G401.6 (cell line): Measurements from ENCODE around the gene BFSP2.
A peak's percentile ranks its signal among the peaks of the same experiment; 100 is the strongest.

ENCODE experiments used
- FAIRE-seq: peaks from 2 replicates; lab custom pipeline; 2012; peaks lifted over from hg19 to GRCh38; lab: Jason Lieb, UNC

The BFSP2 gene

GRCh38 chr3:133419151-133419909 lies 19.5 kb downstream of the BFSP2 start:
- FAIRE-seq: no peak

DNA sequence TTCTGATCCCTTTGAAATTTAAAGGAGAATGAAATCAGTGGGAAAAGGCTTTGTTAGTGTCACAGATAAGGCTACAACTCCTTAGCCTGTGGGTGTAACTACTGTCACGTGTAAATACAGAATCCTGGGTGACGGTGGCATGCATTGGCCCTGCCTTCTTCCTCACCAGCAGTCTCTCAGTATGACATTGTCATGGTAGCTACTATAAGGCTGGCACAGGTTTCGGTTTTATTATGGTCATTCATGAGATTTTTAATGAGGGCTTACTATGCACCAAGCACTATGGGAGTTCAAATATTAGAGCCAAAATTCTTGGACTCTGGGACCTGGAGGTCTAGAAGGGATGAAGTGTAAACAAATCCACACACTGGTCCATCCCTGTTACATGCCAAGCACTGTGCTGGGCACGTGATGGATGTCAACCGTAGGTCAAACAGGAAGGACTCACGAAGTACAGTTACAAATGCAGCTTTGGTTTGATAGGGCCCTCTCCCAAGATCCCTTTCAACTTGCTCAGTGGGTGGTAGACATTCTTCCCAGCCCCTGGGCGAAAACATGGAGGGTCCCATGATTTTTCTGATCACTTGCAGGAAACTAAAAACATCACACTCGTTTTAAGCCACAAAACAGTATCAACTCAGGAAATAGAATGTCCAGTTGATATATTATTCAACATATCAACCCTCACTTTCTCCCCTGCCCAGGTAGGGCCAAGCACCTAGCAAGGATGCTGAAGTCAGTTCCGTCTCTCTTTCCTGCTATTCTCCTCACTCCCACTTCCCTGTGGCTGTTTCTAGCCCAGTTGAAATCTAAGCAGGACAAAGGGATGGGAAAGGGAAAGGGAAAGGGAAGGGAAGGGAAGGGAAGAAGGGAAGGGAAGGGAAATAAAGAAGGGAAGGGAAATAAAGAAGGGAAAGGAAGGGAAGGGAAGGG lies 25.3 kb downstream of the BFSP2 start:
- FAIRE-seq: no peak

GRCh38 chr3:133425898-133426297 lies 26.0 kb downstream of the BFSP2 start:
- FAIRE-seq: no peak

GRCh38 chr3:133426721-133427120 lies 26.9 kb downstream of the BFSP2 start:
- no peak for FAIRE-seq

- no peak for FAIRE-seq
These were observed 28.7 kb downstream of the BFSP2 start for GRCh38 chr3:133428552-133428951.

GRCh38 chr3:133429063-133429462 lies 29.2 kb downstream of the BFSP2 start:
- FAIRE-seq: no peak

GRCh38 chr3:133439563-133439962 lies 39.7 kb downstream of the BFSP2 start:
- FAIRE-seq: no peak

- FAIRE-seq: no peak
These were observed 40.8 kb downstream of the BFSP2 start for GRCh38 chr3:133440652-133441051.

DNA sequence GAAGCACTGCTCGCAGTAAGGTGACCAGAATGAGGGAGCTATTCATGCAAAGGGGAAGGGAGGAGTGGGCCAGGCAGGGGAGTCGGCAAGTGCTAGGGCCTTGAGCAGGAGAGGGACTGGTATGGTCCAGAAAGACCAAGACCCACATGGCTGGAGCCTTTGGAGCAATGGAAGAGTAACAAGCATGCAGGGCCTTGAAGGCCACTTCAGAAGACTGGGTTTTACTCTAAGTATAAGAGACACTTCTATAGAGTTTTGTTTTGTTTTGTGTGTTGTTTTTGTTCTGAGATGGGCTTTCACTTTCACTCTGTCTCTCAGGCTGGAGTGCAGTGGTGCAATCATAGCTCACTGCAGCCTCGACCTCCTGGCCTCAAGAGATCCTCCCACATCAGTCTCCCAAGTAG lies 42.0 kb downstream of the BFSP2 start:
- FAIRE-seq: no peak

DNA sequence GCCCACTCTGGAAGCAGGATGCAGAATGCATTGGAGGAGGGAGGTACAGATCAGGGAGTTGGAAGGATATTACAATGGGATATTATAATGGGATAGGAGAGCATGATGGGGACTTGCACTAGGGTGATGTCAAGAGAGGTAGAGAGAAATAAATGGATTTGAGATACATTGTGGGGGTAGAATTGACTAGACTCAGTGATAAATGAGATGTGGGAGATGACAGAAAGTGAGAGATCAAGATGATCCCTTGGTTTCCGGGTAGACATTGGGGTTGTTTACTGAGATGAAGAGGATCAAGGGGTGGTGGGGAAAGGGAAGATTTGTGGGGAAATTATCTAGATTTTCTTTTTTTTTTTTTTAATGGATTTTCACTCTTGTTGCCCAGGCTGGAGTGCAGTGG lies 42.7 kb downstream of the BFSP2 start:
- no peak for FAIRE-seq

GRCh38 chr3:133443649-133444422 lies 44.0 kb downstream of the BFSP2 start:
- peak; percentile 87 for FAIRE-seq

DNA sequence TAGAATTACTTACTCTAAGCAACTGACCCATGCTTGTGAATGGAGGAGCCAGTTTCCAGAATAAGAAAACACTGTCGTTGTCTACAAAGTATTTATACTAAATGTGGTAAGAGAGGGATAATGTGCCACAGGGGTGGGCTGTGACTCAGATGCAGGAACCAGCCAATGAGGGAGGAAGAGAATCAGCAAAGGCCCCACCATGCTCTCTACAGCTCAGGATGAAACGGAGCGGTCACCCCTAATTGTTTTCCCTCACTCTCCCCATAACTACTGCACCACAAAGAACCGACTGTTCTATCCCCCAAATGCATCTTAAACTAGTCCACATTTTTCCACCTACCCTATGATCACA lies 44.5 kb downstream of the BFSP2 start:
- no peak for FAIRE-seq

DNA sequence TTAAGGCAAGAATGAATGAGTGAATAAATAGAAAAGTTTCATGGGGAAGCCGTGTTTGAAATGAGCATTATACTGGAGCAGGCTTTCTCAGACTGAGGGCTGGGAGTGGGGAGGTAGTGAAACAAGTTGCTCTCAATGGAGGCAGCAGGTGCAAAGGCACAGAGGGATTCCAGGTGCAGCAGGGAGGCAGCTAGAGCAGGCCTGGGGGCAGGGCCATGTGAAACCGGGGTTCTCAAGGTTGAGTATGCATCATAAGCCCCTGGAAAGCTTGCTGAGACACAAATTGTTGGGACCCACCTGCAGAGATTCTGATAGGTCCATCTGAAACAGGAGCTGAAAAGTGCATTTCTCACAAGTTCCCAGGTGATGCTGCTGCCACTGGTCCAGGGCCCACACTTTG lies 45.3 kb downstream of the BFSP2 start:
- FAIRE-seq: no peak

- no peak for FAIRE-seq
These were observed 48.1 kb downstream of the BFSP2 start for GRCh38 chr3:133447750-133448477.

DNA sequence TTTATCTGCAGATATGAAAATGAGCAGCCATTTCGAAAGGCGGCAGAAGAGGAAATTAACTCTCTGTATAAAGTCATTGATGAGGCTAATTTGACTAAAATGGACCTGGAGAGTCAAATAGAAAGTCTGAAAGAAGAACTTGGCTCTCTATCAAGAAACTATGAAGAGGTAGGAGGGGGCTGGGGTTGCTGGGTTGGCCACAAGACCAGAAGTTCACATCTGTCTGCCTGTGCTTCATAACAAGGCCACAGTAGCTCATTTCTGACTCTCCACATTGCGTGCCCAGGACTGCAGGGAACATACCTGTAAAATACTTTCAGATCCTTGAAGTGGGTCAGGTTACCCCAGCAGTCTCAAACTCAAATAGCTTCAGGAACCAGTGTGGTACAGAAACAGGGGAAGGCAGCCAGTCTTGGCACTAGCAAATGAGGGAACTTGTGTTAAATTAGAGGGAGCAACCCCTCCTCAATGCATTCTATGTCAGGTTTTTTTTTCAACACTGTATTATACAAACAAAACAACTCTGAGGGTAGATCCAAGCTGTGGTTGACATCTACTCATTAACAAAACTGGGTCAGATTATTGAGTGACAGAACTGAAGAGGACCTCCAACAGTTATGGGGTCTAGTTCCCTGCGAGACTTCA lies 48.7 kb downstream of the BFSP2 start:
- no peak for FAIRE-seq

DNA sequence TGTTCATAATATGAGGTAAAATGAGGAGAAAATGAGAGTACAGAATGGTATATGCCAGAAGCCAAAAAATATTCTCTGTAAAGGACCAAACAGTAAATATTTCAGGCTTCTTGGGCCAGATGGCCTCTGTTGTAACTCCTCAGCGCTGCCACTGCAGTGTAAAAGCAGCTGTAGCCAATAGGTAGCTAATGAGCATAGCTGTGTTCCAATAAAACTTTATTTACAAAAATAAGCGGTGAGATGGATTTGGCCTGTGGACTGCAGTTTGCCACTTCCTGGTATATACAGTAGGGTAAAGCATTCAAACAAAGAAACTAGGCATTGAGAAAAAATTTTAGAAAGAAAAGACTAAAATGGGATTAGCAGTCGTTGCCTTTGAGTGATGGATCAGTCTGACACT lies 51.5 kb downstream of the BFSP2 start:
- FAIRE-seq: no peak

DNA sequence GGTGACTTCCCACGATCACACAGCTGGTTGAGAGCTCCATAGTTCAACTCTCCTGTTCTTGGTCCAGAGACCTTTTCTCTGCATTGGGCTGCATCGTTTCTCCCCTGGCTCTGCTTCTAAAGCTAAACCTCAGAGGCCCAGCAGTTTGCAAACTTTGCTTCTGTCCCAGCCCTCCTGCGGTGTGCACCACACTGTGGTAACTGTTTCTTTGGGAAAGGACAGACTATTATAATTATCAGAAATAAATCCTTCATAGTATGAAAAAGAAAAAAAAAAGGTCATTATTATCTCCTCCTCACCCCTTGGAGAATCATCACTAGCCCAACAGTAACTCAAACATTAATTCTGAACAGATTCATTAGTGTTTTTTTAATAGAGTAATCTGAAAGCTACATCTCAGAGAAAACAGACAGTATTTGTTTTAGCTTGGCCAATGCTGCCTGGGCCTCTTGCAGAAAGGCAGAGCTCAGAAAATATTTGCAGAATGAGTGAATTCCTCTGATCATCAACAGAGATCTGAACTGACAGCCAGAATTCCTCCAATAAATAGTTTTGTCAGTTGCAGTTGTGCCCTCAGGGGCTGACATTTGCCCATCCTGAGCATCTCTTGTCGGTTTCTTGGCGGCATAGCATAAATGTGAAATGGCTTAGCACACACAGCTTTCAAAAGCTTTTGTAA lies 52.9 kb downstream of the BFSP2 start:
- FAIRE-seq: no peak

- no peak for FAIRE-seq
These were observed 53.5 kb downstream of the BFSP2 start for GRCh38 chr3:133453383-133453782.

GRCh38 chr3:133455281-133455680 lies 55.4 kb downstream of the BFSP2 start:
- no peak for FAIRE-seq

GRCh38 chr3:133455960-133456359 lies 56.1 kb downstream of the BFSP2 start:
- FAIRE-seq: no peak

GRCh38 chr3:133457025-133457424 lies 57.2 kb downstream of the BFSP2 start:
- FAIRE-seq: no peak
